Fibroblast of pulmonary artery (primary cell): ENCODE results near the gene ZNF597.

Source experiments
- DNase-seq: peaks from one replicate; pipeline ENCODE4 v3.0.0-alpha.2; 2010; ENCODE audit warnings: low read depth
- H3K4me3 ChIP-seq: replicated peaks from 2 replicates; pipeline ENCODE4 v1.5.1; 2011; ENCODE audit warnings: low read depth, mild to moderate bottlenecking, control low read depth, low read length, moderate library complexity
- TF ChIP-seq, protein P1 (sequence below): IDR thresholded peaks from 2 replicates; pipeline ENCODE4 v1.5.1; 2011; ENCODE audit warnings: mild to moderate bottlenecking, control low read depth, low read length, inconsistent platforms; ENCODE audit errors: missing control alignments

The ZNF597 gene

GRCh38 chr16:3486506-3487215, 43.4 kb upstream of the ZNF597 start:
- TF ChIP-seq, protein P1, sequence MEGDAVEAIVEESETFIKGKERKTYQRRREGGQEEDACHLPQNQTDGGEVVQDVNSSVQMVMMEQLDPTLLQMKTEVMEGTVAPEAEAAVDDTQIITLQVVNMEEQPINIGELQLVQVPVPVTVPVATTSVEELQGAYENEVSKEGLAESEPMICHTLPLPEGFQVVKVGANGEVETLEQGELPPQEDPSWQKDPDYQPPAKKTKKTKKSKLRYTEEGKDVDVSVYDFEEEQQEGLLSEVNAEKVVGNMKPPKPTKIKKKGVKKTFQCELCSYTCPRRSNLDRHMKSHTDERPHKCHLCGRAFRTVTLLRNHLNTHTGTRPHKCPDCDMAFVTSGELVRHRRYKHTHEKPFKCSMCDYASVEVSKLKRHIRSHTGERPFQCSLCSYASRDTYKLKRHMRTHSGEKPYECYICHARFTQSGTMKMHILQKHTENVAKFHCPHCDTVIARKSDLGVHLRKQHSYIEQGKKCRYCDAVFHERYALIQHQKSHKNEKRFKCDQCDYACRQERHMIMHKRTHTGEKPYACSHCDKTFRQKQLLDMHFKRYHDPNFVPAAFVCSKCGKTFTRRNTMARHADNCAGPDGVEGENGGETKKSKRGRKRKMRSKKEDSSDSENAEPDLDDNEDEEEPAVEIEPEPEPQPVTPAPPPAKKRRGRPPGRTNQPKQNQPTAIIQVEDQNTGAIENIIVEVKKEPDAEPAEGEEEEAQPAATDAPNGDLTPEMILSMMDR: no peak
- no peak overlapping the region for H3K4me3 ChIP-seq

GRCh38 chr16:3485821-3486505, 42.7 kb upstream of the ZNF597 start:
- DNase-seq: no peak
- H3K4me3 ChIP-seq: no peak overlapping the region
- TF ChIP-seq, protein P1: no peak

More at GRCh38 chr16:3486506-3487215, 43.4 kb upstream of the ZNF597 start:
- no peak for DNase-seq

- no peak for DNase-seq
- no peak overlapping the region for H3K4me3 ChIP-seq
- TF ChIP-seq, protein P1: no peak
Observed at GRCh38 chr16:3485097-3485745, 41.9 kb upstream of the ZNF597 start.

GRCh38 chr16:3484318-3485096, 41.2 kb upstream of the ZNF597 start:
- no peak overlapping the region for H3K4me3 ChIP-seq
- TF ChIP-seq, protein P1: no peak

GRCh38 chr16:3482659-3483241, 39.4 kb upstream of the ZNF597 start:
- DNase-seq: no peak

More at GRCh38 chr16:3484318-3485096, 41.2 kb upstream of the ZNF597 start:
- DNase-seq: no peak

More at GRCh38 chr16:3482659-3483241, 39.4 kb upstream of the ZNF597 start:
- TF ChIP-seq, protein P1: no peak
- no peak overlapping the region for H3K4me3 ChIP-seq
